Hepatocyte (in vitro differentiated cells): ENCODE data around the gene TNFRSF12A. TPM values are rescaled to one million over a fixed set of nuclear protein-coding genes. Genes with fewer than 3 reads are reported as not detected.
A peak's percentile ranks its signal among the peaks of the same experiment; 100 is the strongest.

ENCODE experiments used
- DNase-seq: peaks from one replicate; pipeline ENCODE4 v3.0.0-alpha.2; 2016; ENCODE audit warnings: low spot score
- H2AFZ ChIP-seq: fragments of 200-600 bp; sonication (generic); 2 replicates; pipeline ENCODE4 v1.6.0; 2016; ENCODE audit warnings: antibody characterized with exemption, mild to moderate bottlenecking
- H3K27ac ChIP-seq: fragments of 200-600 bp; sonication (generic); 2 replicates; pipeline ENCODE4 v1.5.1; 2016; ENCODE audit warnings: mild to moderate bottlenecking
- H3K27me3 ChIP-seq: fragments of 200-600 bp; sonication (generic); 2 replicates; pipeline ENCODE4 v1.6.1; 2016
- H3K36me3 ChIP-seq: fragments of 200-600 bp; sonication (generic); replicated peaks from 2 replicates; pipeline ENCODE4 v1.5.1; 2016; ENCODE audit warnings: low read depth; ENCODE audit not compliant: insufficient read depth
- H3K4me1 ChIP-seq: fragments of 200-600 bp; sonication (generic); 2 replicates; pipeline ENCODE4 v1.5.1; 2016; ENCODE audit warnings: mild to moderate bottlenecking, moderate library complexity; ENCODE audit not compliant: insufficient read depth
- H3K4me2 ChIP-seq: fragments of 200-600 bp; sonication (generic); 2 replicates; pipeline ENCODE4 v1.6.0; 2016
- H3K4me3 ChIP-seq: fragments of 200-600 bp; sonication (generic); 2 replicates; pipeline ENCODE4 v1.5.1; 2016; ENCODE audit warnings: mild to moderate bottlenecking
- H3K79me2 ChIP-seq: fragments of 200-600 bp; sonication (generic); 2 replicates; pipeline ENCODE4 v1.6.0; 2017; ENCODE audit warnings: mild to moderate bottlenecking
- H3K9me2 ChIP-seq: fragments of 200-600 bp; sonication (generic); replicated peaks from 2 replicates; pipeline ENCODE4 v1.6.0; 2017; ENCODE audit warnings: mild to moderate bottlenecking; ENCODE audit not compliant: insufficient read depth
- H3K9me3 ChIP-seq: fragments of 200-600 bp; sonication (generic); 2 replicates; pipeline ENCODE4 v1.5.1; 2016; ENCODE audit warnings: low read depth, mild to moderate bottlenecking
- H4K20me1 ChIP-seq: fragments of 200-600 bp; sonication (generic); 2 replicates; pipeline ENCODE4 v1.6.0; 2016; ENCODE audit warnings: mild to moderate bottlenecking; ENCODE audit not compliant: insufficient read depth, poor library complexity, severe bottlenecking
- EZH2 ChIP-seq: fragments of 200-600 bp; sonication (generic); IDR thresholded peaks from 2 replicates; pipeline ENCODE4 v1.6.1; 2016; ENCODE audit warnings: antibody characterized with exemption, mild to moderate bottlenecking, borderline replicate concordance
- EZH2phosphoT487 ChIP-seq: fragments of 200-600 bp; sonication (generic); IDR thresholded peaks from one replicate; pipeline ENCODE4 v1.6.1; 2018; ENCODE audit warnings: antibody characterized with exemption, mild to moderate bottlenecking, low read depth, moderate library complexity; ENCODE audit not compliant: unreplicated experiment, severe bottlenecking
- WGBS: methylation state at CpG from one replicate; pipeline ENCODE4 v1.1.6; 2016; ENCODE audit warnings: low lambda C conversion rate; ENCODE audit errors: missing lambda C conversion rate; 5-methylcytosine and 5-hydroxymethylcytosine counted together
- polyA plus RNA-seq: library from polyadenylated mRNA; unstranded; fragments of >200 nt; fragmentation: Nextera tagmentation; extraction: Ambion mirVana; gene quantifications from 2 replicates; pipeline ENCODE4 v1.2.1, GENCODE V29; 2016
- total RNA-seq: library from RNA; depleted of rRNA; stranded (reverse); fragments of >200 nt; gene quantifications from 2 replicates; pipeline ENCODE4 v1.2.3, GENCODE V29; 2014
- TF ChIP-seq, protein P1 (sequence below): fragments of 200-600 bp; sonication (generic); IDR thresholded peaks from 2 replicates; pipeline ENCODE4 v1.5.1; 2016; ENCODE audit warnings: antibody characterized with exemption, mild to moderate bottlenecking; ENCODE audit not compliant: poor library complexity

TNFRSF12A gene
- total and polyA plus RNA-seq, 2 experiments from 2014 or later, result 127 to 385 TPM

DNA sequence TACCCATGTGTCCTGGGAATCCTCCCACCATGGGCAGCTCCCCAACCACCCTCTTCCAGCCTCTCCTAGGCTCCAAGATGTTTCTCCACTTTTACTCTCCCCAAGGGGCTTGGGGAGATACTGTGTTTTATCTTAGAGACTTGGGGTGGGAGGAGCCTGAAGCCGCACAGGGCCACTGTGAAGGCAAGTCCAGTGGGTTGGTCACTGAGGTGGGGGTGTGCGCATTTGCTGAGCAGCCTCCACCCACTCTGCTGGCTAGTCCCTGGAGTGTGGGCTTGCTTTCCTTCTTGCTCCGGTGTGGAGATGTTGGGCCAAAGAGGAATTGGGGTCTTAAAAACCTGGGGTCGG, 11.5 kb upstream of the TNFRSF12A start:
- Histone ChIP-seq H3K4me1 (peaks cover 62% of the 10 kb centered on the region), H3K4me2 (peak overlapping the region; percentile 83), H2AFZ (no peak overlapping the region), H3K9me3 (no peaks in the 10 kb centered on the region), H3K4me3 (no peak overlapping the region), H3K36me3 (no peaks in the 10 kb centered on the region), H4K20me1 (no peaks in the 10 kb centered on the region), H3K79me2 (no peaks in the 10 kb centered on the region), H3K9me2 (no peaks in the 10 kb centered on the region), H3K27me3 (peaks cover 3% of the 10 kb centered on the region), H3K27ac (peak overlapping the region; percentile 97)
- 34% methylated on average over 4 of the region's 4 CpGs for WGBS
- TF ChIP-seq EZH2 (no peak), EZH2phosphoT487 (no peak)
- TF ChIP-seq, protein P1, sequence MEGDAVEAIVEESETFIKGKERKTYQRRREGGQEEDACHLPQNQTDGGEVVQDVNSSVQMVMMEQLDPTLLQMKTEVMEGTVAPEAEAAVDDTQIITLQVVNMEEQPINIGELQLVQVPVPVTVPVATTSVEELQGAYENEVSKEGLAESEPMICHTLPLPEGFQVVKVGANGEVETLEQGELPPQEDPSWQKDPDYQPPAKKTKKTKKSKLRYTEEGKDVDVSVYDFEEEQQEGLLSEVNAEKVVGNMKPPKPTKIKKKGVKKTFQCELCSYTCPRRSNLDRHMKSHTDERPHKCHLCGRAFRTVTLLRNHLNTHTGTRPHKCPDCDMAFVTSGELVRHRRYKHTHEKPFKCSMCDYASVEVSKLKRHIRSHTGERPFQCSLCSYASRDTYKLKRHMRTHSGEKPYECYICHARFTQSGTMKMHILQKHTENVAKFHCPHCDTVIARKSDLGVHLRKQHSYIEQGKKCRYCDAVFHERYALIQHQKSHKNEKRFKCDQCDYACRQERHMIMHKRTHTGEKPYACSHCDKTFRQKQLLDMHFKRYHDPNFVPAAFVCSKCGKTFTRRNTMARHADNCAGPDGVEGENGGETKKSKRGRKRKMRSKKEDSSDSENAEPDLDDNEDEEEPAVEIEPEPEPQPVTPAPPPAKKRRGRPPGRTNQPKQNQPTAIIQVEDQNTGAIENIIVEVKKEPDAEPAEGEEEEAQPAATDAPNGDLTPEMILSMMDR, result no peak
- DNase-seq, result no peak

DNA sequence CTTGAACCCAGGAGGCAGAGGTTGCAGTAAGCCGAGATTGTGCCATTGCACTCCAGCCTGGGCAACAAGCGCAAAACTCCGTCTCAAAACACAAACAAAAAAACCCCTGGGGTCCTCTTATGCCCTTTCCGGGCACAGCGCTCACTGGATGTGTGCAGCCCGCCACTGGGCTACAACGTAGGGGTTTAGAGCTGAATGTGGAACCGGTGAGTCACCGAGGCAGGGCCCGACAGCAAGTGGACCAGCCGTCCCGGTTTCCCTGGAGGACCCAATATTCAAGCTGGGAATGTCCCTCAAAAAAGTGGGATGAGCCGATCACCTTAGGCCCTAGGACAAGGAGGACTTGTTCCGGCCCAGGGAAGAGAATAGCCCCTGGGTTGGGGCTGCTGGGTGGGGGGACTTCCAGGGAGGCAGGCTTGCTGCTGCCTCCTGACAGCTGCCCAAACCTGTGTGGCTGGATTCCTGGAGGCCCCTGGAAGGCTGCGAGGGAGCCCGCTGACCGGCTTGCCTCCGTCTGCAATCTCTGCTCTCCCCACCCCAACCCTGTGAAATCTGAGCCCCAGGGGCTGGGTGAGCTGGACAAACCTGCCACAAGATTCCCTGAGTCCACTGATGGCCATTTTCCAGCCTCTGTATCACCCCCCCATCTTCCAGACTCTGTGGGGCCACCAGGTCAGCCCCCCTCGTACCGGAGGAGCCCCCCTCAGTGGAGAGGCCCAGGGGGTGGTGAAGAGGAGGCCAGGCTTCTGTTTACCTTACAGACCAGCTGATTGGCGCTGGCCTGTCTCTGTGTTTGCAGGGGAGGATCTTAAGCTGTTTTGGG, 10.4 kb upstream of the TNFRSF12A start:
- Histone ChIP-seq H2AFZ (no peak overlapping the region), H3K27ac (peak overlapping the region; percentile 97), H3K79me2 (no peaks in the 10 kb centered on the region), H3K4me1 (peaks cover 62% of the 10 kb centered on the region), H4K20me1 (no peaks in the 10 kb centered on the region), H3K4me3 (no peak overlapping the region), H3K9me3 (no peaks in the 10 kb centered on the region), H3K36me3 (no peaks in the 10 kb centered on the region), H3K27me3 (peaks cover 7% of the 10 kb centered on the region), H3K4me2 (peak overlapping the region; percentile 83), H3K9me2 (no peaks in the 10 kb centered on the region)
- 20% methylated on average over 21 of the region's 21 CpGs for WGBS
- TF ChIP-seq, protein P1, result no peak
- TF ChIP-seq EZH2phosphoT487 (no peak), EZH2 (no peak)
- DNase-seq, result peak; percentile 88

DNA sequence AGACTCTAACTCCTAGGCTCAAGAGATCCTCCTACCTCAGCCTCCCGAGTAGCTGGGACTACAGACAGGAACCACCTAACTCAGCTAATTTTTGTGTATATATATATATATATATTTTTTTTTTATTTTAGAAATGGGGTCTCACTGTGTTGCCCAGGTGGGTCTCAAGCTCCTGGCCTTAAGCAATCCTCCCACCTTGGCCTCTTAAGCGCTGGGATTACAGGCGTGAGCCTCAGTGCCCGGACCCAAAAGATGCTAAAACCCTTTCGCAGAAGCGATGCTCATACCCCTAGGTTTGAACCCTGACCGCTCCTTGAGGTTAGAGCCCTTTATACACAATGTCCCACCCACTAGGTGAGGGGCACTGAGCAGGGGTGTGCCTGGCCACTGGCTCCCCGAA, 9.7 kb upstream of the TNFRSF12A start:
- TF ChIP-seq EZH2phosphoT487, result no peak
- TF ChIP-seq, protein P1, result no peak
- no peak for TF ChIP-seq EZH2
- H4K20me1 ChIP-seq, result no peaks in the 10 kb centered on the region
- H3K27ac ChIP-seq, result peak overlapping the region; percentile 97
- H3K4me3 ChIP-seq, result no peak overlapping the region
- no peak overlapping the region for H2AFZ ChIP-seq
- DNase-seq, result no peak
- peak overlapping the region; percentile 83 for H3K4me2 ChIP-seq
- WGBS, result 82% methylated on average over 8 of the region's 8 CpGs
- no peaks in the 10 kb centered on the region for H3K79me2 ChIP-seq
- H3K9me3 ChIP-seq, result no peaks in the 10 kb centered on the region
- peaks cover 7% of the 10 kb centered on the region for H3K27me3 ChIP-seq
- no peaks in the 10 kb centered on the region for H3K9me2 ChIP-seq
- H3K36me3 ChIP-seq, result no peaks in the 10 kb centered on the region
- peaks cover 62% of the 10 kb centered on the region for H3K4me1 ChIP-seq
